COLO668 (cell line): Measurements from ENCODE around the gene VSIG4.
"Not testable (repeated sequence)": the region's sequence is repeated elsewhere in the genome, so short reads cannot be mapped to it uniquely, and the experiment has no call there.

ENCODE experiments used
- DNase-seq: peaks from one replicate; lab custom pipeline; 2025; ENCODE audit not compliant: unreplicated experiment; lab: John Stamatoyannopoulos, UW

The VSIG4 gene

GRCh38 chrX:65985922-65986588 is 53.8 kb downstream of the VSIG4 start:
- no peak for DNase-seq

DNA sequence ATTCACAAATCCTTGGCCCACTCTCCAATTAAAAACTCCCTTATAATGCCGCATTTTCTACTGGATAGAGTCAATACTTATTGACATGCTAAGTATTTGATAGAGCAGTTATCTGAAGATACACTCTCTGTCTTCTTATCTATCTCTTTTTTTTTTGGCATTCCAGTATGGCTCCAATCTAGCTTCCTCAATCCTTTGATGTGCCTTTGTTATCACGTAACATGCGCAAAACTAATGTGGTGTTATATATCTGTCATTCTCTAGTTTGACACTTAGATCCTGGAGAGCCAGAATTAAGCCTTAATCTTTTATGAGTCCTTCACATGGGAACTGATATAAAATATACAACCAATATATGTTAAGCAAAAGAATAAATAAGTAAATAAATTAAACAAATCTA is 54.7 kb downstream of the VSIG4 start:
- DNase-seq: no peak

DNA sequence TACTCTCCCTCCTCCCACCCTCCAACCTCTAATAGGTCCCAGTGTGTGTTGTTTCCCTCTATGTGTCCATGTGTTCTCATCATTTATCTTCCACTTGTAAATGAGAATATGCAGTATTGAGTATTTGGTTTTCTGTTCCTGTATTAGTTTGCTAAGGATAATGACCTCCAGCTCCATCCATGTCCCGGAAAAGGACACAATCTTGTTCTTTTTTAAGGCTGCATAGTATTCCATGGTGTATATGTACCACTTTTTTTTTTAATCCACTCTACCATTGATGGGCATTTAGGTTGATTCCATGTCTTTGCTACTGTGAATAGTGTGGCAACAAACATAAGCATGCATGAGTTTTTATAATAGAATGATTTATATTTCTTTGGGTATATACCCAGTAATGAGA is 62.7 kb downstream of the VSIG4 start:
- not testable (repeated sequence) for DNase-seq

GRCh38 chrX:65976161-65976560 is 63.7 kb downstream of the VSIG4 start:
- DNase-seq: no peak

DNA sequence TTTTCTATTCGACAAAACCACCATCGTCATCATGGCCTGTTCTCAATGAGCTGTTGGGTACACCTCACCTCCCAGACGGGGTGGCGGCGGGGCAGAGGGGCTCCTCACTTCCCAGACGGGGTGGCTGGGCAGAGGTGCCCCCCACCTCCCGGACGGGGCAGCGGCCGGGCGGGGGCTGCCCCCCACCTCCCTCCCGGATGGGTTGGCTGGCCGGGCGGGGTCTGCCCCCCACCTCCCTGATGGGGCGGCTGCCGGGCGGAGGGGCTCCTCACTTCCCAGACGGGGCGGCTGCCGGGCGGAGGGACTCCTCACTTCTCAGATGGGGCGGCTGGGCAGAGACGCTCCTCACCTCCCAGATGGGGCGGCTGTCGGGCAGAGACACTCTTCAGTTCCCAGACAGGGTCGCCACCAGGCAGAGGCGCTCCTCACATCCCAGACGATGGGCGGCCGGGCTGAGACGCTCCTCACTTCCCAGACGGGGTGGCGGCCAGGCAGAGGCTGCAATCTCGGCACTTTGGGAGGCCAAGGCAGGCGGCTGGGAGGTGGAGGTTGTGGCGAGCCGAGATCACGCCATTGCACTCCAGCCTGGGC is 64.6 kb downstream of the VSIG4 start:
- not testable (repeated sequence) for DNase-seq
